Neutrophil (primary cell): Measurements from ENCODE around the gene ADAMTSL1.

ENCODE experiments used
- H3K27ac ChIP-seq: fragments of 200-600 bp; sonication (generic); 2 replicates; pipeline ENCODE4 v1.5.1; 2016; ENCODE audit warnings: mild to moderate bottlenecking, moderate library complexity
- H3K27me3 ChIP-seq: fragments of 200-600 bp; sonication (generic); 2 replicates; pipeline ENCODE4 v1.6.0; 2016; ENCODE audit warnings: mild to moderate bottlenecking
- H3K36me3 ChIP-seq: fragments of 200-600 bp; sonication (generic); 2 replicates; pipeline ENCODE4 v1.5.1; 2017
- H3K4me1 ChIP-seq, 2 experiments: fragments of 200-600 bp in 1 of 2; sonication (generic) in 1 of 2; 1 replicate in 1 of 2; 2 replicates in 1 of 2; pipeline versions ENCODE4 v1.5.1 to v1.6.1; 2013 to 2016; ENCODE audit warnings: low read depth in 1 of 2, low read length in 1 of 2, mild to moderate bottlenecking in 1 of 2, moderate library complexity in 1 of 2; ENCODE audit not compliant: control insufficient read depth in 1 of 2, insufficient read depth in 1 of 2
- H3K4me3 ChIP-seq, 2 experiments: fragments of 200-600 bp in 1 of 2; sonication (generic) in 1 of 2; 1 replicate in 1 of 2; 2 replicates in 1 of 2; pipeline ENCODE4 v1.5.1; 2013 to 2016; ENCODE audit warnings: low read depth in 1 of 2, low read length in 1 of 2, mild to moderate bottlenecking in 1 of 2, moderate library complexity in 1 of 2
- H3K9me3 ChIP-seq: fragments of 200-600 bp; sonication (generic); 2 replicates; pipeline ENCODE4 v1.5.1; 2016
- CTCF ChIP-seq: fragments of 200-600 bp; sonication (generic); IDR thresholded peaks from 2 replicates; pipeline ENCODE4 v1.5.1; 2016; ENCODE audit warnings: antibody characterized with exemption

ADAMTSL1 gene

GRCh38 chr9:18618862-18619261 is 144.9 kb downstream of the ADAMTSL1 start:
- TF ChIP-seq CTCF, result no peak
- H3K27ac ChIP-seq, result no peak overlapping the region
- no peaks in the 10 kb centered on the region for H3K36me3 ChIP-seq
- no peak overlapping the region for H3K4me3 ChIP-seq
- no peaks in the 10 kb centered on the region for H3K4me1 ChIP-seq
- H3K9me3 ChIP-seq, result no peaks in the 10 kb centered on the region
- no peaks in the 10 kb centered on the region for H3K27me3 ChIP-seq

- Histone ChIP-seq H3K9me3 (no peaks in the 10 kb centered on the region), H3K4me1 (no peaks in the 10 kb centered on the region), H3K4me3 (no peak overlapping the region), H3K27me3 (no peaks in the 10 kb centered on the region), H3K36me3 (no peaks in the 10 kb centered on the region), H3K27ac (no peak overlapping the region)
- TF ChIP-seq CTCF, result no peak
These were observed 148.4 kb downstream of the ADAMTSL1 start for GRCh38 chr9:18622186-18622836.

GRCh38 chr9:18623221-18624079 is 149.5 kb downstream of the ADAMTSL1 start:
- no peaks in the 10 kb centered on the region for H3K27me3 ChIP-seq
- TF ChIP-seq CTCF, result no peak
- H3K9me3 ChIP-seq, result no peaks in the 10 kb centered on the region
- no peak overlapping the region for H3K27ac ChIP-seq
- no peak overlapping the region for H3K4me3 ChIP-seq
- H3K4me1 ChIP-seq, result no peaks in the 10 kb centered on the region
- no peaks in the 10 kb centered on the region for H3K36me3 ChIP-seq

GRCh38 chr9:18626046-18626698 is 152.2 kb downstream of the ADAMTSL1 start:
- H3K36me3 ChIP-seq, result no peaks in the 10 kb centered on the region
- H3K27me3 ChIP-seq, result no peaks in the 10 kb centered on the region
- TF ChIP-seq CTCF, result no peak
- no peaks in the 10 kb centered on the region for H3K4me1 ChIP-seq
- no peaks in the 10 kb centered on the region for H3K9me3 ChIP-seq
- H3K4me3 ChIP-seq, result no peak overlapping the region
- H3K27ac ChIP-seq, result no peak overlapping the region

- Histone ChIP-seq H3K27me3 (no peaks in the 10 kb centered on the region), H3K27ac (no peak overlapping the region), H3K4me1 (no peaks in the 10 kb centered on the region), H3K4me3 (no peak overlapping the region), H3K9me3 (no peaks in the 10 kb centered on the region), H3K36me3 (no peaks in the 10 kb centered on the region)
- no peak for TF ChIP-seq CTCF
These were observed 155.2 kb downstream of the ADAMTSL1 start for GRCh38 chr9:18629136-18629535.
